SU-DHL-6 (cell line): ENCODE results near the gene EAF2.

Experiments
- EZH2phosphoT487 ChIP-seq: fragments of 200-600 bp; sonication (generic), shearing (Covaris generic); conservative IDR thresholded peaks from 2 replicates; pipeline ENCODE4 v1.6.1; 2018; ENCODE audit warnings: mild to moderate bottlenecking, antibody characterized with exemption, low read length, moderate library complexity, mixed read lengths
- TF ChIP-seq, protein P1 (sequence below): fragments of 200-600 bp; sonication (generic); IDR thresholded peaks from one replicate; pipeline ENCODE4 v1.5.1; 2017; ENCODE audit warnings: antibody characterized with exemption, mild to moderate bottlenecking, low read length, moderate library complexity; ENCODE audit not compliant: insufficient read depth, poor library complexity, severe bottlenecking

DNA sequence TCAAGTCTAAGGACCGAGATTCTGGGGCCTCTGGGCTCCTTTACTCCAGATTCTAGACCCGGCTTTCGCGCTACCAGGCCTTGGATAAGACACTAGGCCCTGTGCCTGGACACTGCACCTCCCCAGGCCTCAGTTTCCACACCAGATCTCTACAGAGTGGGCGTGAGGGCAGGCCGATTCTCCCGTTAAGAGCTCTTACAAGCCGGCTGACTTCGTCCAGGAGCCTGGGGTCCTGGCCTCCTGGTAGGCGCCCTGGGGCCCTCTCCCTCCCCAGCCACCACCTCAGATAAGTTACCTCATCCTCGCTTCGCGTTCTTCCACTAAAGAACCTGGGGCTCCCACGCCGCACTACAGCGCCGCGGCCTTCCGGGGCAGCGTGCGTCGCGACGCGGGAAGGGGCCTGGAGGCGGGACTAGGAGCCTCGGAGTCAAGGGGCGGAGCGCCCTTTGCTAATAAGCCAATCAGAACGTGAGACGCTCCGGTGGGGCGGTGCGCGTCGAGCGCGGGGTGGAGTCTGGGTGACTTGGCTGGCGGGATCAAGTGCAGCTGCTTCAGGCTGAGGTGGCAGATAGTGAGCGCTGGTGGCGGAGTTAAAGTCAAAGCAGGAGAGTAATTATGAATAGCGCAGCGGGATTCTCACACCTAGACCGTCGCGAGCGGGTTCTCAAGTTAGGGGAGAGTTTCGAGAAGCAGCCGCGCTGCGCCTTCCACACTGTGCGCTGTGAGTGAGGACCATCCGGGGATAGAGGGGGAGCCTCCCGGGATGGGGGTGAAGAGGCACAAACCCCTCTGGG lies at the start of gene EAF2, which contains the start of gene IQCB1:
- TF ChIP-seq, protein P1, sequence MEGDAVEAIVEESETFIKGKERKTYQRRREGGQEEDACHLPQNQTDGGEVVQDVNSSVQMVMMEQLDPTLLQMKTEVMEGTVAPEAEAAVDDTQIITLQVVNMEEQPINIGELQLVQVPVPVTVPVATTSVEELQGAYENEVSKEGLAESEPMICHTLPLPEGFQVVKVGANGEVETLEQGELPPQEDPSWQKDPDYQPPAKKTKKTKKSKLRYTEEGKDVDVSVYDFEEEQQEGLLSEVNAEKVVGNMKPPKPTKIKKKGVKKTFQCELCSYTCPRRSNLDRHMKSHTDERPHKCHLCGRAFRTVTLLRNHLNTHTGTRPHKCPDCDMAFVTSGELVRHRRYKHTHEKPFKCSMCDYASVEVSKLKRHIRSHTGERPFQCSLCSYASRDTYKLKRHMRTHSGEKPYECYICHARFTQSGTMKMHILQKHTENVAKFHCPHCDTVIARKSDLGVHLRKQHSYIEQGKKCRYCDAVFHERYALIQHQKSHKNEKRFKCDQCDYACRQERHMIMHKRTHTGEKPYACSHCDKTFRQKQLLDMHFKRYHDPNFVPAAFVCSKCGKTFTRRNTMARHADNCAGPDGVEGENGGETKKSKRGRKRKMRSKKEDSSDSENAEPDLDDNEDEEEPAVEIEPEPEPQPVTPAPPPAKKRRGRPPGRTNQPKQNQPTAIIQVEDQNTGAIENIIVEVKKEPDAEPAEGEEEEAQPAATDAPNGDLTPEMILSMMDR = no peak
- no peak for TF ChIP-seq EZH2phosphoT487
